GM12891 (cell line): Measurements from ENCODE around the gene MMRN2.

ENCODE experiments used
- DNase-seq: peaks from one replicate; pipeline ENCODE4 v3.0.0; 2011; ENCODE audit warnings: low spot score; ENCODE audit not compliant: insufficient read length
- FAIRE-seq: peaks from 2 replicates; lab custom pipeline; 2011; peaks lifted over from hg19 to GRCh38; lab: Jason Lieb, UNC
- PAX5 ChIP-seq: IDR thresholded peaks from 2 replicates; pipeline ENCODE4 v1.6.1; 2011; ENCODE audit warnings: low read length, moderate library complexity, mild to moderate bottlenecking; ENCODE audit not compliant: insufficient read depth, severe bottlenecking
- POLR2A ChIP-seq: IDR thresholded peaks from 2 replicates; pipeline ENCODE4 v1.6.1; 2011; ENCODE audit warnings: low read depth, low read length, control low read depth
- POLR2AphosphoS5 ChIP-seq: IDR thresholded peaks from 2 replicates; pipeline ENCODE4 v1.6.1; 2011; ENCODE audit warnings: low read depth, low read length, control low read depth
- POU2F2 ChIP-seq: IDR thresholded peaks from 2 replicates; pipeline ENCODE4 v1.6.1; 2011; ENCODE audit warnings: low read depth, mild to moderate bottlenecking, control low read depth, low read length, moderate library complexity
- SPI1 ChIP-seq: IDR thresholded peaks from 2 replicates; pipeline ENCODE4 v1.6.1; 2011; ENCODE audit warnings: low read depth, low read length, control low read depth
- TAF1 ChIP-seq: IDR thresholded peaks from 2 replicates; pipeline ENCODE4 v1.6.1; 2011; ENCODE audit warnings: low read depth, low read length, control low read depth

MMRN2 gene

GRCh38 chr10:86962136-86962980, 4.9 kb upstream of the MMRN2 start:
- no peak for FAIRE-seq

DNA sequence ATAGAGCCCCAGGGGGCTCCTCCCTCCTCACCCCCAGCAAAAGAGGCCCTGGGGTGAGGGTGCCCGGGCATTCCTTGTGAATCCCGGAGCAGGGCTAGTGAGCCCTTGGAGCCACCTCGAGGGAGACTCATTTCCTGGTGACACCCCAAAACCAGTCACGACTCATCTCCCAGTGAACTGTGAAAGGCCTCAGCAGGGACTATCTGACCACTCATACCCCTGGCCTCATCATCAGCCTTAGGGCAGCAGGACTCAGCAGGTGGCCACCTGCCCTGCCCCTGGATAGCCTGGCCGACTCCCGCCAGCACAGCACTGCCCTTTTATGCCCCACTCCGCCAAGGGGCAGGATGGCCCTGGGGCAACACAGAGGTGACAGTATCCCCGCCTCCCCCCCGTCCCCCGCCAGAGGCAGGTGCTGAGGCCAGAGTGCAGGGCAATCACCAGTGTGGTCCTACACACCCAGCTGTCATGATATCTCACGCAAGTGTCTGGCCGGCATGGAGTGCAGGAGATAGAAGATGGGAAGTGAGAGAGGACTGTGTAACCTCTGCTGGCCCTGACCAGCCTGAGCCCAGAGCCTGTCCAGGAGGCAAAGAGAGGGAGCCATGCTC, 4.2 kb upstream of the MMRN2 start:
- FAIRE-seq = no peak
- DNase-seq = no peak
- TF ChIP-seq POLR2A (no peak), POLR2AphosphoS5 (no peak), TAF1 (no peak), SPI1 (no peak), PAX5 (no peak), POU2F2 (no peak)

More at GRCh38 chr10:86962136-86962980, 4.9 kb upstream of the MMRN2 start:
- no peak for DNase-seq
- no peak for TF ChIP-seq POU2F2
- TF ChIP-seq PAX5 = no peak
- no peak for TF ChIP-seq POLR2AphosphoS5
- no peak for TF ChIP-seq POLR2A
- TF ChIP-seq TAF1 = no peak
- TF ChIP-seq SPI1 = peak; percentile 89

GRCh38 chr10:86960863-86961434, 3.5 kb upstream of the MMRN2 start:
- no peak for DNase-seq
- no peak for FAIRE-seq

DNA sequence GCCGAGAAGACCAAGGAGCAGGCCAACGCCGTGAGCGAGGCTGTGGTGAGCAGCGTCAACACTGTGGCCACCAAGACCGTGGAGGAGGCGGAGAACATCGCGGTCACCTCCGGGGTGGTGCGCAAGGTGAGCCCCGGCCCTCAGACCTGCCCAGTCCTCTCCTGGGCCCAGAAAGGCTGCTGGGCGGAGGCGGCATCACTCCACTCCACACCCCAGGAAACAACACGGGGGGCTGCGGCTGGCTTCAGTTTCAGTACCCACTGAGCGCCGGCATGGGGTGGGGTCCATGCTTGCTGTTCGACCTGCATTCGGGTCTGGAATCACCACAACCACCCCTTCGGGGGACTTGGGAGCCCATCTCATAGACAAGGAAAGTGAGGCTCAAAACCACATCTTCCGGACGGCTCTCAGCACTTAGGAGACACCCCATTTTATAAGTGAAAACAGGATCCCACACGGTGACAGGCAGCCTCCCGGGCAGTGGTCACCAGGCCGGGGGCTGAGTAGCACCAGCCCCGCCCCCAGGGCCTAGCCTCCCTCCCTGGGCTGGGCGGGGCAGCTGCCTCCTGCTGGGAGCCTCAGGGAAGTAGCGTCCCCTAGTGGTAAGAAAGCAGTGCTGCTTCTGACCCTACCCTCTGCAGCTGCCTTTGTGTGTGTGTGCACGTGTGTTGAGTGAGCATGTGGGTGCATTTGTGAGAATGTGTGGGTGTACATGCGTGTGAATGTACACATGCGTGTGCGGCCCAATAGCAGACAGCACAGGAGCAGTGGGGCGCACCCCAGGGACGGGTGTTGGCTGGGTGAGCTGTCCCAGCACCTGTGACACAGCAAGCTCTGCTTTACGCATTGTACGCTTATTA, 2.8 kb upstream of the MMRN2 start:
- TF ChIP-seq POLR2AphosphoS5 (no peak), POU2F2 (0 out of 2 replicates have a peak, but pooled peaks have one; percentile 39)
- peak; percentile 86 for DNase-seq
- FAIRE-seq = peak; percentile 99

More at GRCh38 chr10:86960863-86961434, 3.5 kb upstream of the MMRN2 start:
- TF ChIP-seq POLR2A (no peak), TAF1 (no peak), SPI1 (no peak), POU2F2 (no peak), POLR2AphosphoS5 (no peak), PAX5 (no peak)

- TF ChIP-seq POLR2A (no peak), TAF1 (no peak), SPI1 (no peak), POU2F2 (no peak), POLR2AphosphoS5 (no peak), PAX5 (no peak)
- DNase-seq (no peak), FAIRE-seq (no peak)
These were observed 2.3 kb upstream of the MMRN2 start for GRCh38 chr10:86959737-86960002.

DNA sequence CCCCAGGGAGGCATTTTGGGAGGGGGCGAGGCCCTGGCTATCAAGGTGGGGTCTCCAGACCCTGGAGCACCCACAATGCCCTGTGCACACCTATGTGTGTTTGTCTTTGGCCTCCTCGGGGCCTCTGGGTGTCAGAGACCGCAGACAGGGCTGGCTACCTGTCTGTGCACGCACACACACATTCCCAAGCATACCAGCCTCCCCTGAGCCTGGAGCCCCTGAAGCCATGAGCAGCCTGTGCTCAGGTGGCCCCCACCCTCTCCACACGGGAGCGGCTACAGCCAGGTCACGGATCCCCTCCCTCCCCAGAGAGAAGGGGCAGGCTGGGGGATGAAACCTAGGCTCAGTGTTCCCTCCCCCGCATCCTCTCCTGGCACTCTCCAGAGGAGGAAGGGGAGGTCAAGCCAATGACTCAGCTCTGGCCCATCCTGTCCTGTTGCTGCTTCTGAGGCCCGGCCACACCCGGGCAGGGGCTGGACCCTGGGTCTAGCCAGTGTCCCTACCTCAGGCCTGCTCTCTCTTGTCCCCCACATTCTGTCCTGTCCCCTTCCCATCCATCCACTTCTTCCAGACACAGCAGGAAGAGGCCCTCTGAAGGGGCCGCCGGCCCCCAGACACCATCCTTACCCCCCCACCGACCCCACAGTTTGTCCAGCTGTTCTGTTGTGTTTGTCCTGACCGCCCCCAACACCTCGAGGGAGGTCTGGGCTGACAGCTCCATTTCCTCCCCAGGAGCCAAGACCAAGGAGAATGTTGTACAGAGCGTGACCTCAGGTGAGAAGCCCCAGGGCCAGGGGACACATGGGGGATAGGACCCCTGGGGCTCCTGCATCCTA, 1.7 kb upstream of the MMRN2 start:
- FAIRE-seq = no peak
- TF ChIP-seq POLR2A (no peak), POLR2AphosphoS5 (no peak), PAX5 (no peak), POU2F2 (no peak), SPI1 (no peak), TAF1 (no peak)
- DNase-seq = no peak

DNA sequence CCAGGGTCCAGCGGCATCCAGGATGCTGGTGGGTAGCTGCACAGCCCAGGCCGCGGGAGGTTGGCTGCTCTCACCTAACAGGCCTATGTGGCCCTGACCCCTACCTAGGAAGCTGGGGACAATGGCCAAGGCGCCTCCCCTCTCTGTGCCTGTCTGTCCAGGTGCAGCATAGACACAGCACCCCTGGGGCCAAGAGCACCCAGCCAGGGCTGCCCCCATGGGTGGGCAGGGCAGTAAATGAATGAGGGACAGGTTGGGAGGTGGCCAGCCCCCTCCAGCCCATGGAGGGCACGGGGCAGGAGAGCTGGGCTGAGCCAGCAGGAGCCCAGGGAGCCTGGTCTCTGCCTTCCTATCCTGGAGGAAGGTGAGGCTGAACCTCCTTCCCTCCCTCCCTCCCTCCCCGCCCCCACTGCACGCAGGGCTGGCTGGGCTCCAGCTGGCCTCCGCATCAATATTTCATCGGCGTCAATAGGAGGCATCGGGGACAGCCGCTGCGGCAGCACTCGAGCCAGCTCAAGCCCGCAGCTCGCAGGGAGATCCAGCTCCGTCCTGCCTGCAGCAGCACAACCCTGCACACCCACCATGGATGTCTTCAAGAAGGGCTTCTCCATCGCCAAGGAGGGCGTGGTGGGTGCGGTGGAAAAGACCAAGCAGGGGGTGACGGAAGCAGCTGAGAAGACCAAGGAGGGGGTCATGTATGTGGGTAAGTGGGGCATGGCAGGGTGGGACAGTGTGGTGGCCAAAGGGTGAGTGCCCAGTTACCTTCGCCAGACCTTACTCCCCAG, 893 bp upstream of the MMRN2 start, which contains the start of gene SNCG:
SNCG (plus strand) TSS at position 484 of the 785 bp plus-strand sequence; CDS start at position 583, 99 bp downstream.
- TF ChIP-seq TAF1 (no peak), POLR2A (no peak), POLR2AphosphoS5 (no peak), PAX5 (no peak), POU2F2 (no peak), SPI1 (no peak)
- FAIRE-seq = no peak
- DNase-seq = no peak

- FAIRE-seq (no peak), DNase-seq (no peak)
- TF ChIP-seq POLR2AphosphoS5 (no peak), PAX5 (no peak), POU2F2 (no peak)
These were observed 467 bp downstream of the MMRN2 start for GRCh38 chr10:86956848-86957448.
